ENCODE measurements around the gene RNF180.
"Not testable (repeated sequence)": the region's sequence is repeated elsewhere in the genome, so short reads cannot be mapped to it uniquely, and the experiment has no call there.

Gene RNF180

DNA sequence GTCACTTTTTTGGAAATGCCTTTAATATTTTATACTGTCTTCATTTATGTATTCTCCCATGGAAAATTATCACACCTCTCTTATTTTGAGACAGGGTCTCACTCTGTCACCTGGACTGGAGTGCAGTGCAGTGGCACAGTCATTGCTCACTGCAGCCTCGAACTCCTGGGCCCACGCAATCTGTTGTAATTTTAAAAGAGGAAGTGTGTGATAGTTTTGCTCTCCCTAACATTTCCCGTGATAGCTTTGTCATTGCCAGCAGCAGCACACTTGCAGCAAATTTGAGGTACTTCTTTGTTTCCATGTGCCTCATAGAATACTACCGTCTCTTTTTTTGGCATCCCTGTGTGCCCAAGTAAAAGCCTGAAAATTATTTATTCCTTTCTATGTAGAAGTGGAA, 103.5 kb downstream of the RNF180 start:
- TF ChIP-seq CTCF (conservative IDR thresholded peaks at IDR 0.05; ENCODE audit: low read depth, low read length) = no peak
- no peak for DNase-seq (ENCODE audit: low read depth)
- no peak overlapping the region for H3K4me3 ChIP-seq (ENCODE audit: low read depth, low read length)

DNA sequence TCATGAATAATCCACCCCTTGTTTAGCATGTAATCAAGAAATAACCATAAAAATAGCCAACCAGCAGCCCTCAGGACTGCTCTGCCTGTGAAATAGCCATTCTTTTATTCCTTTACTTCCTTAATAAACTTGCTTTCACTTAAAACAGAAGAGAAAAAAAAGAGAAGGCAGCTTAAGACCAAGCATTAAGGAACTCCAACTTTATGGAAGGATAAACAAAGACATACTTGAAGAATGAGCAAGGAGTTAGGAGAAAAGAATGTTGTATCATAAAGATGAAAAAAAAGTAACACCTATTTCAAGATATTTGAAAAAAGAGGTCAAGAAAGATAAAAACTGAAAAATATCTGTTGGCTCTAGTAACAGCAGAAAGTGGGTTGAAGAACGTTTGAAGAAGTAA, 107.6 kb downstream of the RNF180 start:
- no peak for DNase-seq (ENCODE audit: low read depth)

DNA sequence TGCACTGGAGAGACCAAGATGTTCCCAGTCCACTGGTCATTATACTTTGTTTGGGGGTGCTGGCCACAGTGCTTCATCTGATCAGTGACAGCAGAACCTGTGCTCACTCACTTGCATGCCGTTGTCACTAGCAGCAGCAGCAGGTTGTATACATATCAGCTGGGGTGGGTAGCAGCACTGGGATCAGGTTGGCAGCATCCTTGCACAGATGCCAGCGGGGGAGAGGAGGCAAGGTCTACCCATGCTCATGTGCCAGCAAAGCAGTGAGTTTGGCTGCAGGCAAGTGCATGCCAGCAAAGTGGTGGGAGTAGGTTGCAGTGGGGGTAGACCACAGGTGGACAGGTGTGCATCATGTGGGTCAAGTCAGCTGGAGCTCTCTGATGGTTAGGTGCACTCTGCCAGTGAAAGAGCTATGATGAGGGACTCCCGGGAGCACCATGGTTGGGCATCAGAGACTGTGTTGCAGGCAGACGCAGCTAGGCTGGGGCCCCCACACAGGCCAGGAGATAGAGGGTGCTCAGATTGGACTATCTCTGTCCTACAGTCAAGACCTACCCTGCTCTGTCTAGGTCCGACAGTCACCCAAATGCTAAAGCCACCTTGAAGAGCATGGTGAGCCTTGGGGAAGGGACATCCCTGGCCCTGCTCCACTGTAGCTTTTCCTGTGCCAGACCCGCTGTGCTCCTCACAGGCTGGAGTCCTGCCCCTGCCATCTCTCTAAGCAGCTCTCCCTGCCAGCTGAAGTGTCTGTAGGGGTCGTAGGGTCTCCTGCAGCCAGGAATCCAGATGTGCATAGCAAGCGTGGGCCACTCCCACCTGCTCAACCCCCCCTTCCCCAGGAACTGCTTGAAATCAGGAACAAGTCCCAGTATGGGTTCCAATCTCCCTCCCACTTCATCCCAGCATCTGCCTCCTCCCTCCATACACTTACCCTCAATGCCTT, 119.8 kb downstream of the RNF180 start:
- no peak for DNase-seq (ENCODE audit: low read depth)
- no peak for TF ChIP-seq CTCF (conservative IDR thresholded peaks at IDR 0.05; ENCODE audit: low read depth, low read length)
- no peak overlapping the region for H3K4me3 ChIP-seq (ENCODE audit: low read depth, low read length)

More for the DNA sequence above, 107.6 kb downstream of the RNF180 start:
- no peak overlapping the region for H3K4me3 ChIP-seq (ENCODE audit: low read depth, low read length)
- no peak for TF ChIP-seq CTCF (conservative IDR thresholded peaks at IDR 0.05; ENCODE audit: low read depth, low read length)

- no peak for DNase-seq (ENCODE audit: low read depth)
- H3K4me3 ChIP-seq (ENCODE audit: low read depth, low read length) = no peak overlapping the region
- no peak for TF ChIP-seq CTCF (conservative IDR thresholded peaks at IDR 0.05; ENCODE audit: low read depth, low read length)
Observed at GRCh38 chr5:64286381-64286780, 120.7 kb downstream of the RNF180 start.

GRCh38 chr5:64288496-64288895, 122.9 kb downstream of the RNF180 start:
- not testable (repeated sequence) for H3K4me3 ChIP-seq (ENCODE audit: low read depth, low read length)
- DNase-seq (ENCODE audit: low read depth) = peak; percentile 28

DNA sequence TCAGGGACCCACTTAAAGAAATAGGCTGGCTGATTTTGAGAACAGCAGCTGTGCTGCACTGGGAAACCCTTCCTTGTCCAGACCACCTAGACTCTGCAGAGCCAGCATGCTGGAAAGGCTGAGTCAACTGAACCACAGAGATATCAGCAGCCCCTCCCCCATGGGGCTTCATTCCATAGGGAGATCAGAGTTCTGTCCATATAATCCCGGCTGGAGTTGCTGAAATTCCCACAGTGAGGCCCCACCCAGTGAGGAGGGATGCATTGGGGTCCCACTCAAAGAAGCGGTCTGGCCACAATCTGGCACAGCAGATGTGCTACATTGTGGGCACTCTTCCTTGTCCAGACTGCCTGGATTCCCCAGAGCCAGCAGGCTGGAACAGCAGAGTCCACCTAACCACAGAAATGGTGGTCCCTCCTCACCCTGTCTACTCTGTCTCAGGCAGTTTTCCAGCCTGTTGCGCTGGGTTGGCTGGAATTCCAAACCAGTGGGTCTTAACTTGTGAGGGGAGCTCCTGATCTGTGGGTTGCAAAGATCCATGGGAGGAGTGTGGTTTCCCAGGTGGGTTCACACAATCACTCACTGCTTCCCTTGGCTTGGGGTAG, 127.1 kb downstream of the RNF180 start:
- no peak overlapping the region for H3K4me3 ChIP-seq (ENCODE audit: low read depth, low read length)
- peak; percentile 4 for DNase-seq (ENCODE audit: low read depth)
- no peak for TF ChIP-seq CTCF (conservative IDR thresholded peaks at IDR 0.05; ENCODE audit: low read depth, low read length)

- no peak for TF ChIP-seq CTCF (conservative IDR thresholded peaks at IDR 0.05; ENCODE audit: low read depth, low read length)
Observed at GRCh38 chr5:64295101-64295500, 129.5 kb downstream of the RNF180 start.

More at GRCh38 chr5:64295101-64295500, 129.5 kb downstream of the RNF180 start:
- no peak for DNase-seq (ENCODE audit: low read depth)
- H3K4me3 ChIP-seq (ENCODE audit: low read depth, low read length) = no peak overlapping the region

Data from choroid plexus epithelial cell (primary cell).